Prostate gland (tissue), 2 donors: ENCODE measurements around the gene RNU6-1. TPM values are rescaled to one million over a fixed set of nuclear protein-coding genes. Genes with fewer than 3 reads are reported as not detected.

Source experiments
- DNase-seq: peaks from one replicate; pipeline ENCODE4 v3.0.0-alpha.2; 2019; ENCODE audit warnings: low spot score
- H3K27ac ChIP-seq, 2 donors: fragments of 200-600 bp; sonication (generic); 2 replicates each; pipeline ENCODE4 v1.5.1; 2017 to 2019
- H3K27me3 ChIP-seq: fragments of 200-600 bp; sonication (generic); replicated peaks from 2 replicates; pipeline ENCODE4 v1.5.1; 2019; ENCODE audit not compliant: insufficient read depth
- H3K36me3 ChIP-seq, 2 donors: fragments of 200-600 bp; sonication (generic); 1 replicate in 1 of 2; 2 replicates in 1 of 2; pipeline versions ENCODE4 v1.5.1 to v1.8.1; 2017 to 2019
- H3K4me1 ChIP-seq: fragments of 200-600 bp; sonication (generic); replicated peaks from 2 replicates; pipeline ENCODE4 v1.5.1; 2019
- H3K4me3 ChIP-seq, 2 donors: fragments of 200-600 bp; sonication (generic); 2 replicates each; pipeline ENCODE4 v1.5.1; 2017 to 2019
- H3K9me3 ChIP-seq: fragments of 200-600 bp; sonication (generic); 2 replicates; pipeline ENCODE4 v1.5.1; 2017
- POLR2A ChIP-seq: fragments of 450-650 bp; IDR thresholded peaks from one replicate; pipeline ENCODE4 v1.6.1; 2016; ENCODE audit warnings: antibody characterized with exemption, mild to moderate bottlenecking
- POLR2AphosphoS5 ChIP-seq: sonication (generic); formaldehyde crosslinking; IDR thresholded peaks from one replicate; pipeline ENCODE4 v1.6.1; 2017; ENCODE audit warnings: antibody characterized with exemption
- WGBS: methylation state at CpG from one replicate; pipeline ENCODE4 v1.1.5; 2018; 5-methylcytosine and 5-hydroxymethylcytosine counted together
- intact Hi-C: fragments of 100-400 bp; cut with DNase I; formaldehyde crosslinking; loops from one replicate; pipeline ENCODE4 v1.14.2; 2022
- total RNA-seq, 2 donors: library from RNA; depleted of rRNA; stranded (reverse); fragments of >200 nt; gene quantifications; one replicate each; pipeline ENCODE4 v1.1.0, GENCODE V29; 2016
- TF ChIP-seq, protein P1 (sequence below), 4 experiments: fragments of 200-600 bp in 2 of 4; fragments of 450-650 bp in 2 of 4; sonication (generic) in 2 of 4; IDR thresholded peaks; 1 replicate in 3 of 4; 2 replicates in 1 of 4; pipeline ENCODE4 v1.5.1; 2016 to 2019; ENCODE audit warnings: antibody characterized with exemption in 4 of 4, mild to moderate bottlenecking in 2 of 4, moderate library complexity in 2 of 4

Gene RNU6-1
- total RNA-seq, 2 donors from 2014 or later = not detected

- Histone ChIP-seq H3K9me3 (no peaks in the 10 kb centered on the region), H3K4me3 (no peak overlapping the region), H3K4me1 (no peaks in the 10 kb centered on the region), H3K27ac (no peak overlapping the region), H3K27me3 (no peaks in the 10 kb centered on the region), H3K36me3 (peaks cover 0 to 4% of the 10 kb centered on the region in 2 donors)
- intact Hi-C loops = no loop called here
- 88% methylated on average over 19 of the region's 19 CpGs for WGBS
- TF ChIP-seq POLR2AphosphoS5 = no peak
- TF ChIP-seq POLR2A = no peak
- TF ChIP-seq, protein P1, sequence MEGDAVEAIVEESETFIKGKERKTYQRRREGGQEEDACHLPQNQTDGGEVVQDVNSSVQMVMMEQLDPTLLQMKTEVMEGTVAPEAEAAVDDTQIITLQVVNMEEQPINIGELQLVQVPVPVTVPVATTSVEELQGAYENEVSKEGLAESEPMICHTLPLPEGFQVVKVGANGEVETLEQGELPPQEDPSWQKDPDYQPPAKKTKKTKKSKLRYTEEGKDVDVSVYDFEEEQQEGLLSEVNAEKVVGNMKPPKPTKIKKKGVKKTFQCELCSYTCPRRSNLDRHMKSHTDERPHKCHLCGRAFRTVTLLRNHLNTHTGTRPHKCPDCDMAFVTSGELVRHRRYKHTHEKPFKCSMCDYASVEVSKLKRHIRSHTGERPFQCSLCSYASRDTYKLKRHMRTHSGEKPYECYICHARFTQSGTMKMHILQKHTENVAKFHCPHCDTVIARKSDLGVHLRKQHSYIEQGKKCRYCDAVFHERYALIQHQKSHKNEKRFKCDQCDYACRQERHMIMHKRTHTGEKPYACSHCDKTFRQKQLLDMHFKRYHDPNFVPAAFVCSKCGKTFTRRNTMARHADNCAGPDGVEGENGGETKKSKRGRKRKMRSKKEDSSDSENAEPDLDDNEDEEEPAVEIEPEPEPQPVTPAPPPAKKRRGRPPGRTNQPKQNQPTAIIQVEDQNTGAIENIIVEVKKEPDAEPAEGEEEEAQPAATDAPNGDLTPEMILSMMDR (IDR thresholded peaks at IDR 0.05) = no peak
- DNase-seq = no peak
Measured at GRCh38 chr15:67801926-67802914, 37.6 kb downstream of the RNU6-1 start.

- no peak for DNase-seq
- 93% methylated on average over 2 of the region's 2 CpGs for WGBS
Measured at GRCh38 chr15:67801142-67801541, 38.7 kb downstream of the RNU6-1 start.

GRCh38 chr15:67799801-67800205 lies 40.0 kb downstream of the RNU6-1 start:
- no peak overlapping the region for H3K27ac ChIP-seq
- no peak for TF ChIP-seq POLR2A
- TF ChIP-seq, protein P1 (IDR thresholded peaks at IDR 0.05) = no peak
- no peak for TF ChIP-seq POLR2AphosphoS5
- no peaks in the 10 kb centered on the region for H3K36me3 ChIP-seq
- H3K27me3 ChIP-seq = no peaks in the 10 kb centered on the region
- H3K9me3 ChIP-seq = no peaks in the 10 kb centered on the region
- 71% methylated on average over 6 of the region's 6 CpGs for WGBS
- DNase-seq = no peak
- intact Hi-C loops = no loop called here
- H3K4me1 ChIP-seq = no peaks in the 10 kb centered on the region
- H3K4me3 ChIP-seq = no peak overlapping the region

More at GRCh38 chr15:67801142-67801541, 38.7 kb downstream of the RNU6-1 start:
- Histone ChIP-seq H3K4me1 (no peaks in the 10 kb centered on the region), H3K27ac (no peak overlapping the region), H3K9me3 (no peaks in the 10 kb centered on the region), H3K27me3 (no peaks in the 10 kb centered on the region), H3K36me3 (no peaks in the 10 kb centered on the region), H3K4me3 (no peak overlapping the region)
- intact Hi-C loops = no loop called here
- TF ChIP-seq, protein P1 (IDR thresholded peaks at IDR 0.05) = no peak
- TF ChIP-seq POLR2A = no peak
- no peak for TF ChIP-seq POLR2AphosphoS5

DNA sequence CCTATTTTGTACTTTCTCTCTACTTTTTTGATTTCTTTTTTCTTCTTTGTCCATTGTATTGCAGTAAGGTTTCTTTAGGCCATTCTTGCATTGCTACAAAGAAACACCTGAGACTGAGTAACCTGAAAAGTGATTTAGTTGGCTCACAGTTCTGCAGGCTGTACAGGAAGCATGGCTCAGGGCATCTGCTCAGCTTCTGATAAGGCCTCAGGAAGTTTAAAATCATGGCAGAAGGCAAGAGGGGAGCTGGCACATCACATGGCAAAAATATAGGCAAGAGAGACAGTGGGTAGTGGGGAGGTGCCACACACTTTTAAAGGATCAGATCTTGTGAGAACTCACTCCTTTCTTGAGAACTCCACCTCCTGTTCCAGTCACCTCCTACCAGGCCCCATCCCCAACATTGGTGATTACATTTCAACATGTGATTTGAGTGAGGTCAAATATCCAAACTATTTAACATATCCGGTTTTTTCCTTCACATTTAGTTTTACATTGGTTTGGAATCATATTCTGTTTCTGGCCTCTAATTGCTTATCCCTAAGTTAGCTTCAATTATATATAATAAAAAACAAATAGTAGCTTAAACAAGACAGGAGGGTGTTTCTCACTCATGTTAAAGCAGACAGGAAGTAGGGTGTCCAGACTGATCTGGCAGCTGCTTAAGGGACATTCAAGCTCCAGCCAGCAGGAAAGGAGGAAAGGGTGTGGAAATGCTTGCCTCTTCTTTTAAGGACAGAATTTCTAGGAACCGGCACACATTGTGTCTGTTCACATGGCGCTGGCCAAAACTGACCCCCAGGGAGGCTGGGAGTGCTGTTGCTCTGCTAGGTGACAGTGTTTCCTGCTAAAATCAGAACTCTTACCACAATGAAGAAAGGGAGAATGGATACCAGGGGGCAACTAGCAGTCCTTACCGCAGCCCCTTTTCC lies 43.4 kb downstream of the RNU6-1 start:
- Histone ChIP-seq H3K27ac (no peak overlapping the region), H3K9me3 (no peaks in the 10 kb centered on the region), H3K27me3 (no peaks in the 10 kb centered on the region), H3K4me1 (no peaks in the 10 kb centered on the region), H3K4me3 (no peak overlapping the region), H3K36me3 (no peaks in the 10 kb centered on the region)
- intact Hi-C loops = no loop called here
- WGBS = 81% methylated on average over 4 of the region's 4 CpGs
- TF ChIP-seq POLR2A (no peak), POLR2AphosphoS5 (no peak)
- TF ChIP-seq, protein P1 (IDR thresholded peaks at IDR 0.05) = no peak
- no peak for DNase-seq
